Mesenchymal stem cell (in vitro differentiated cells and primary cell): ENCODE data around the gene WDR1.
"Not testable (repeated sequence)": the region's sequence is repeated elsewhere in the genome, so short reads cannot be mapped to it uniquely, and the experiment has no call there.

ENCODE experiments used
- DNase-seq: peaks from one replicate; pipeline ENCODE4 v3.0.0-alpha.2; 2013
- H2AFZ ChIP-seq: one replicate; pipeline ENCODE4 v1.6.1; 2013; ENCODE audit warnings: low read depth, mild to moderate bottlenecking, control low read depth, inconsistent platforms, low read length, moderate library complexity
- H2AK5ac ChIP-seq: 2 replicates; pipeline ENCODE4 v1.6.1; 2013; ENCODE audit warnings: low read length, moderate library complexity, mild to moderate bottlenecking, inconsistent platforms; ENCODE audit not compliant: severe bottlenecking
- H2BK120ac ChIP-seq: one replicate; pipeline ENCODE4 v1.6.1; 2013; ENCODE audit warnings: low read depth, mild to moderate bottlenecking, inconsistent platforms, low read length, moderate library complexity
- H2BK12ac ChIP-seq, 2 experiments: one replicate each; pipeline ENCODE4 v1.6.1; 2013; ENCODE audit warnings: inconsistent platforms in 2 of 2, low read length in 2 of 2, mild to moderate bottlenecking in 2 of 2, moderate library complexity in 2 of 2, control low read depth in 1 of 2
- H2BK15ac ChIP-seq: one replicate; pipeline ENCODE4 v1.6.1; 2013; ENCODE audit warnings: mild to moderate bottlenecking, low read depth, inconsistent platforms; ENCODE audit not compliant: poor library complexity, severe bottlenecking
- H2BK5ac ChIP-seq: 2 replicates; pipeline ENCODE4 v1.6.1; 2013; ENCODE audit warnings: low read depth, mild to moderate bottlenecking, low read length, control low read depth, inconsistent platforms; ENCODE audit not compliant: poor library complexity, severe bottlenecking
- H3K14ac ChIP-seq, 2 experiments: one replicate each; pipeline ENCODE4 v1.6.1; 2013; ENCODE audit warnings: inconsistent platforms in 2 of 2, low read length in 2 of 2, control low read depth in 1 of 2, mild to moderate bottlenecking in 1 of 2, moderate library complexity in 1 of 2
- H3K18ac ChIP-seq, 2 experiments: one replicate each; pipeline ENCODE4 v1.6.1; 2013; ENCODE audit warnings: inconsistent platforms in 2 of 2, low read length in 2 of 2, control low read depth in 1 of 2, low read depth in 1 of 2, mild to moderate bottlenecking in 1 of 2
- H3K23ac ChIP-seq, 2 experiments: one replicate each; pipeline ENCODE4 v1.6.1; 2013; ENCODE audit warnings: inconsistent platforms in 2 of 2, low read length in 2 of 2, mild to moderate bottlenecking in 2 of 2, moderate library complexity in 2 of 2, control low read depth in 1 of 2
- H3K27ac ChIP-seq: 2 replicates; pipeline ENCODE4 v1.5.1; 2013; ENCODE audit warnings: mild to moderate bottlenecking, moderate library complexity, low read length, control low read depth, inconsistent platforms; ENCODE audit not compliant: poor library complexity, severe bottlenecking
- H3K27me3 ChIP-seq, 2 experiments: 2 replicates each; pipeline versions ENCODE4 v1.6.1 to v1.7.0; 2013; ENCODE audit warnings: low read length in 2 of 2, mild to moderate bottlenecking in 2 of 2, moderate library complexity in 2 of 2, control low read depth in 1 of 2, inconsistent platforms in 1 of 2; ENCODE audit not compliant: control insufficient read depth in 1 of 2, insufficient read depth in 1 of 2
- H3K36me3 ChIP-seq, 2 experiments: 2 replicates each; pipeline versions ENCODE4 v1.6.1 to v1.7.0; 2013; ENCODE audit warnings: low read length in 2 of 2, control low read depth in 1 of 2, inconsistent platforms in 1 of 2, low read depth in 1 of 2, mild to moderate bottlenecking in 1 of 2; ENCODE audit not compliant: insufficient read depth in 2 of 2, control insufficient read depth in 1 of 2
- H3K4ac ChIP-seq, 2 experiments: one replicate each; pipeline ENCODE4 v1.6.1; 2013; ENCODE audit warnings: inconsistent platforms in 2 of 2, low read length in 2 of 2, mild to moderate bottlenecking in 2 of 2, moderate library complexity in 2 of 2, control low read depth in 1 of 2, low read depth in 1 of 2
- H3K4me1 ChIP-seq: 2 replicates; pipeline ENCODE4 v1.6.1; 2013; ENCODE audit warnings: low read depth, low read length, control low read depth; ENCODE audit not compliant: control insufficient read depth, insufficient read depth
- H3K4me2 ChIP-seq: 2 replicates; pipeline ENCODE4 v1.6.1; 2013; ENCODE audit warnings: low read length, mild to moderate bottlenecking, inconsistent platforms; ENCODE audit not compliant: poor library complexity, severe bottlenecking
- H3K4me3 ChIP-seq, 2 experiments: 2 replicates each; pipeline versions ENCODE4 v1.5.1 to v1.7.0; 2013; ENCODE audit warnings: low read length in 2 of 2, mild to moderate bottlenecking in 2 of 2, control low read depth in 1 of 2, low read depth in 1 of 2; ENCODE audit not compliant: insufficient read depth in 1 of 2
- H3K79me1 ChIP-seq: replicated peaks from 2 replicates; pipeline ENCODE4 v1.6.1; 2013; ENCODE audit warnings: mild to moderate bottlenecking, control low read depth, low read length, inconsistent platforms; ENCODE audit not compliant: poor library complexity, severe bottlenecking
- H3K9ac ChIP-seq: 2 replicates; pipeline ENCODE4 v1.7.0; 2013; ENCODE audit warnings: mild to moderate bottlenecking, low read length, moderate library complexity
- H3K9me3 ChIP-seq: 2 replicates; pipeline ENCODE4 v1.7.0; 2013; ENCODE audit warnings: mild to moderate bottlenecking, low read length; ENCODE audit not compliant: control insufficient read depth
- H4K8ac ChIP-seq: one replicate; pipeline ENCODE4 v1.6.1; 2013; ENCODE audit warnings: inconsistent platforms, mild to moderate bottlenecking, low read length, moderate library complexity
- H4K91ac ChIP-seq: one replicate; pipeline ENCODE4 v1.6.1; 2013; ENCODE audit warnings: mild to moderate bottlenecking, low read length, inconsistent platforms
- WGBS: methylation state at CpG from one replicate; pipeline ENCODE4 v1.1.7; 2013; ENCODE audit warnings: mixed read lengths; 5-methylcytosine and 5-hydroxymethylcytosine counted together

WDR1 gene

DNA sequence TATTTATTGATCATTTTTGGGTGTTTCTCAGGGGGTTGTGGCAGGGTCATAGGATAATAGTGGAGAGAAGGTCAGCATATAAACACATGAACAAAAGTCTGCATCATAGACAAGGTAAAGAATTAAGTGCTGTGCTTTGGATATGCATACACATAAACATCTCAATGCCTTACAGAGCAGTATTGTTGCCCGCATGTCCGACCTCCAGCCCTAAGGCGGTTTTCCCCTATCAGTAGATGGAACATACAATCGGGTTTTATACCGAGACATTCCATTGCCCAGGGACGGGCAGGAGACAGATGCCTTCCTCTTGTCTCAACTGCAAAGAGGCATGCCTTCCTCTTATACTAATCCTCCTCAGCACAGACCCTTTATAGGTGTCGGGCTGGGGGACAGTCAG is 10.9 kb upstream of the WDR1 start:
- WGBS, result 87% methylated on average over 6 of the region's 7 CpGs

DNA sequence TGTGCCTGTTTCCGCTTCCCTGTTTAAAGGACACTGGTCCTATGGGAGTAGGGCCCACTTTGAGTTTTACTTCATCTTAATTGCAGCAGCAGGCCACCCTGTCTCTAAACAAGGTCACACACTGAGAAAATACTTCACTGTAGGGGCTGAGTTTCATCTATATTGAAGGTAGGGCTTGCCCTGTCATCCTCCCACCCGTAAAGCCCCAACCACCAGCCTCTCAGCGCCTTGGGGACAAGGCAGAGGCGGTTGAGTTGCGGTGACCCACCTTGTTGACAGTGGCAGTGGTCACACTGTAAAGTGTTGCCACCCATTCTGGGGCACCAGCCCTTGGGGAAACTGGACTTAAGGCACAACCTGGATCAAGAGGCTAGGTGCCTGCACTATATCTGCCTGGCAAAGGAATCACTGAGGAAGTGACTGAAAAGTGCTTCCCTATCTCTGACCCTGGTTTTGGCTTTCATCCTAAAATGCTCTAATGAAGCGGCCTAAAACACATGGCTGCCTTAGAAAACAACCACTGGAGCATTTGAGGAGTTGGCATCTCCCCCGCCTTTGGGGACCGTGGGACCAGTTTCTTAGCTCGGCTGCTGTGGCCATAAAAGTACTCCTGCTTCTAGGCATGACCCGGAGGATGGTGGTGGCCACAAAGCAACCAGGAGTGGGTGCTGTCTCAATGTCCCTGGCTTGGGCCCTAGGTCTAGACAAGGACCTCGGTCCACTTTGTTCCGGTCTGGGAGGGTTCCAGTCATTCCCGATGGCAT is 7.8 kb upstream of the WDR1 start:
- Histone ChIP-seq H4K91ac (no peak overlapping the region), H3K23ac (no peak overlapping the region), H2BK12ac (no peak overlapping the region), H3K4me3 (no peak overlapping the region), H3K4ac (no peak overlapping the region), H3K27ac (no peak overlapping the region), H3K18ac (no peak overlapping the region), H3K9me3 (no peaks in the 10 kb centered on the region), H3K14ac (no peak overlapping the region), H3K9ac (no peak overlapping the region), H2BK5ac (no peak overlapping the region), H2BK120ac (no peak overlapping the region), H3K4me1 (peaks cover 28% of the 10 kb centered on the region), H3K27me3 (no peaks in the 10 kb centered on the region), H3K79me1 (no peaks in the 10 kb centered on the region), H4K8ac (no peak overlapping the region), H2BK15ac (no peak overlapping the region), H2AFZ (no peak overlapping the region), H3K36me3 (no peaks in the 10 kb centered on the region), H3K4me2 (no peak overlapping the region), H2AK5ac (peak overlapping the region; percentile 88)
- 86% methylated on average over 12 of the region's 13 CpGs for WGBS
- no peak for DNase-seq

More for the DNA sequence above, 10.9 kb upstream of the WDR1 start:
- not testable (repeated sequence) for H2BK12ac ChIP-seq, H3K9me3 ChIP-seq, H3K4me3 ChIP-seq, H4K91ac ChIP-seq, H2BK120ac ChIP-seq, H3K27ac ChIP-seq, H2BK5ac ChIP-seq, H2AK5ac ChIP-seq, H2AFZ ChIP-seq, H2BK15ac ChIP-seq, H3K36me3 ChIP-seq, DNase-seq, H3K18ac ChIP-seq, H3K4ac ChIP-seq, H4K8ac ChIP-seq, H3K4me2 ChIP-seq, H3K14ac ChIP-seq, H3K79me1 ChIP-seq, H3K23ac ChIP-seq, H3K9ac ChIP-seq
- Histone ChIP-seq H3K4me1 (peaks cover 16% of the 10 kb centered on the region), H3K27me3 (peaks cover 10 to 18% of the 10 kb centered on the region in 2 experiments)

DNA sequence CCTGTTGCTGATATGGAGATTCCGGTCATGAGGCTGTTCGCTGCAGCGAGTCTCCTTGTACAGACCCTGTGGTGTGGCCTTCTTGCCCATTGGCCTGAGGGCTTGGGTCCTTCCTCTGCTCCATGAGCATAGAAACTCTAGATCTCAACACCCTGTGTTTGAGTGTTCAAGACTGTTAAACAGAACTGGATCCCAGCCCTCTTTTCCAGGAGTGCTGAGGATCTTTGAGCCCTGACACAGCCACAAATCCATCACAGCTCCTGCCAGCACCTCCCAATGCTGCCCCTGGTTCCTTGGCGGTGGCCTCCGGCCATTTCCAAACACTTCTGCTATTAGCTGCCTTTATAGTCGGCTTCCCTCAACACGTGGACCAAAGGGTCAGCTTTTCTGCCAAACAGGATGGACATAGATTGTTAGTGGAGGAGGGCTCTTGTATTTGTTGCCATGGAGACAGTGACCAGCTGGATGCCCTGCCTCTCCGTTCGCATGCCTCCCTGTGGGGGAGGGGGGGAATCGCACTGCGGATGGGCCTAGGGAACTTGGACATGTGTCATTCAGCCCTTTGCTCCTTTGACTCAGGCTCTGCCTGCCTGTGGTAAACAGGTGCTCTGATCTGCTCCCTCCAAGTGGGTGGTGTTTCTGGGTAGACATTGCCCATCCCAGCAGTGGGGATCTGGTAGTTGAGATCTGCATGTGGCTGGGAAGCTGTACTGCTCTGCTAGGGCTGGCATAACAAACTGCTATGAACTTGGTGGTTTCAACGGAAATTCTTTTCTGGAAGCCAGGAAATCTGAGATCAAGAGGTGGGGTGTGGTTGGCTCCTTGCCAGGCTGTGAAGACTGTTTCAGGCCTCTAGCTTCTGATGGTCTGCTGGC is 6.9 kb upstream of the WDR1 start:
- H2BK15ac ChIP-seq, result no peak overlapping the region
- H3K14ac ChIP-seq, result peak overlapping the region in 1 of 2 experiments; percentile 12
- no peak overlapping the region for H3K4me3 ChIP-seq
- no peaks in the 10 kb centered on the region for H3K36me3 ChIP-seq
- no peak overlapping the region for H2AFZ ChIP-seq
- no peak overlapping the region for H2BK120ac ChIP-seq
- no peaks in the 10 kb centered on the region for H3K79me1 ChIP-seq
- no peaks in the 10 kb centered on the region for H3K9me3 ChIP-seq
- WGBS, result 59% methylated on average over 11 of the region's 12 CpGs
- no peak overlapping the region for H3K9ac ChIP-seq
- peak overlapping the region; percentile 6 for H3K27ac ChIP-seq
- H3K4me1 ChIP-seq, result peaks cover 28% of the 10 kb centered on the region
- H2BK12ac ChIP-seq, result no peak overlapping the region
- no peak overlapping the region for H3K18ac ChIP-seq
- H3K27me3 ChIP-seq, result no peaks in the 10 kb centered on the region
- H4K91ac ChIP-seq, result no peak overlapping the region
- no peak for DNase-seq
- H2BK5ac ChIP-seq, result no peak overlapping the region
- no peak overlapping the region for H3K4ac ChIP-seq
- H4K8ac ChIP-seq, result no peak overlapping the region
- H3K23ac ChIP-seq, result no peak overlapping the region
- H3K4me2 ChIP-seq, result no peak overlapping the region
- H2AK5ac ChIP-seq, result peak overlapping the region; percentile 50

DNA sequence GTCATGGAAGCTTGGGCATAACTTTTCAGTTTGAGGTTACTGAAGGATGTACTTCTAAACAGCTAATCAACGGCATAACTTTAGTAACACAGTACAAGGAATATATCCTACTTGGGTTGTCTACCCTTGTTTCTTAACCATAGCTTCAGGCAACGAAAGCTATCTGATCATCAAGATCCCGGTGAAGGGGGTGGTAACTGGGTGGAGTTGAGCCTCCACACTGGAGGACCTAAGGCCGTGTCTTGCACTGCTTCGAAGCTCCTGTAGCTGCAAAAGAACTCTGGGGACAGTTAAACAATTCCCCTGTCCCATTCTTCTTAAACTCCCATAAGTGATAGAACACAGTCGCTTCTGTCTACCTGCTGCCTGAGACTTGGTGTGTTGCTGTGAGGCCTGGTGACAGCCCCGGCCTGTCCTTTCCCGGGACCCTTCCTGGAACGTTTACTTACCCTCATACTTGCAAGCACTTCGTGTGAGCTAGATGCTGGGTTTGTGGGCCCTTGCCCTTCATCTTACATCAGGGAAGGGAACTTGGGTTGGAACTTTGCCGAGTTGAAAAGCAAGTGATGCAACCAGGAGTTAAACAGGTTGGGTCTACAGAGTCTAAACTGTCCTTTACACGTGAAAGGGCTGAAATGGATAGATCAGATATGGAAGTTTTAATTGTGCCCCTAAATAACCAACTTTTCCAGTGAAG is 5.8 kb upstream of the WDR1 start:
- peak overlapping the region; percentile 16 for H2AK5ac ChIP-seq
- DNase-seq, result no peak
- H2BK12ac ChIP-seq, result no peak overlapping the region
- no peak overlapping the region for H3K23ac ChIP-seq
- no peak overlapping the region for H4K8ac ChIP-seq
- no peak overlapping the region for H3K9ac ChIP-seq
- H2BK120ac ChIP-seq, result no peak overlapping the region
- H3K14ac ChIP-seq, result no peak overlapping the region
- no peak overlapping the region for H3K4me3 ChIP-seq
- no peak overlapping the region for H3K4ac ChIP-seq
- peak overlapping the region; percentile 53 for H3K27ac ChIP-seq
- 80% methylated on average over 12 of the region's 12 CpGs for WGBS
- H3K4me1 ChIP-seq, result peaks cover 30% of the 10 kb centered on the region
- H2AFZ ChIP-seq, result no peak overlapping the region
- H2BK5ac ChIP-seq, result no peak overlapping the region
- no peaks in the 10 kb centered on the region for H3K27me3 ChIP-seq
- no peak overlapping the region for H3K18ac ChIP-seq
- no peak overlapping the region for H4K91ac ChIP-seq
- H3K9me3 ChIP-seq, result no peaks in the 10 kb centered on the region
- no peak overlapping the region for H3K4me2 ChIP-seq
- H2BK15ac ChIP-seq, result no peak overlapping the region
- no peaks in the 10 kb centered on the region for H3K36me3 ChIP-seq
- H3K79me1 ChIP-seq, result peaks cover 2% of the 10 kb centered on the region
